ENCODE measurements around the gene OR1K1.

DNA sequence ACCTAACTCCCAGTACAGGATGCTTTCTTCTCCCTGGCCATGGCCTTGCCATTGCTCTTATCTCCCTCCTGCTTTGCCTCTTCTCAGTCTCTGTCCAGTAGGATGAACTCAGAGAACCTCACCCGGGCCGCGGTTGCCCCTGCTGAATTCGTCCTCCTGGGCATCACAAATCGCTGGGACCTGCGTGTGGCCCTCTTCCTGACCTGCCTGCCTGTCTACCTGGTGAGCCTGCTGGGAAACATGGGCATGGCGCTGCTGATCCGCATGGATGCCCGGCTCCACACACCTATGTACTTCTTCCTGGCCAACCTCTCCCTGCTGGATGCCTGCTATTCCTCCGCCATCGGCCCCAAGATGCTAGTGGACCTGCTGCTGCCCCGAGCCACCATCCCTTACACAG lies 11.1 kb upstream of the OR1K1 start, which contains the start of gene OR5C1:
- TF ChIP-seq, protein P1, sequence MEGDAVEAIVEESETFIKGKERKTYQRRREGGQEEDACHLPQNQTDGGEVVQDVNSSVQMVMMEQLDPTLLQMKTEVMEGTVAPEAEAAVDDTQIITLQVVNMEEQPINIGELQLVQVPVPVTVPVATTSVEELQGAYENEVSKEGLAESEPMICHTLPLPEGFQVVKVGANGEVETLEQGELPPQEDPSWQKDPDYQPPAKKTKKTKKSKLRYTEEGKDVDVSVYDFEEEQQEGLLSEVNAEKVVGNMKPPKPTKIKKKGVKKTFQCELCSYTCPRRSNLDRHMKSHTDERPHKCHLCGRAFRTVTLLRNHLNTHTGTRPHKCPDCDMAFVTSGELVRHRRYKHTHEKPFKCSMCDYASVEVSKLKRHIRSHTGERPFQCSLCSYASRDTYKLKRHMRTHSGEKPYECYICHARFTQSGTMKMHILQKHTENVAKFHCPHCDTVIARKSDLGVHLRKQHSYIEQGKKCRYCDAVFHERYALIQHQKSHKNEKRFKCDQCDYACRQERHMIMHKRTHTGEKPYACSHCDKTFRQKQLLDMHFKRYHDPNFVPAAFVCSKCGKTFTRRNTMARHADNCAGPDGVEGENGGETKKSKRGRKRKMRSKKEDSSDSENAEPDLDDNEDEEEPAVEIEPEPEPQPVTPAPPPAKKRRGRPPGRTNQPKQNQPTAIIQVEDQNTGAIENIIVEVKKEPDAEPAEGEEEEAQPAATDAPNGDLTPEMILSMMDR (IDR thresholded peaks at IDR 0.05; ENCODE audit: low read depth, low read length) = no peak
- TF ChIP-seq, protein P2, sequence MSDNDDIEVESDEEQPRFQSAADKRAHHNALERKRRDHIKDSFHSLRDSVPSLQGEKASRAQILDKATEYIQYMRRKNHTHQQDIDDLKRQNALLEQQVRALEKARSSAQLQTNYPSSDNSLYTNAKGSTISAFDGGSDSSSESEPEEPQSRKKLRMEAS (IDR thresholded peaks at IDR 0.05; ENCODE audit: low read depth, low read length) = no peak
- no peak for TF ChIP-seq POLR2A (IDR thresholded peaks at IDR 0.05; ENCODE audit: extremely low read depth, insufficient read length)
- TF ChIP-seq MYC (IDR thresholded peaks at IDR 0.05; ENCODE audit: low read depth, low read length) = no peak

Measured in NB4 (cell line).